Measurements from ENCODE around the gene SDK2.
A peak's percentile ranks its signal among the peaks of the same experiment; 100 is the strongest.
"Not testable (repeated sequence)": the region's sequence is repeated elsewhere in the genome, so short reads cannot be mapped to it uniquely, and the experiment has no call there.

SDK2 gene

DNA sequence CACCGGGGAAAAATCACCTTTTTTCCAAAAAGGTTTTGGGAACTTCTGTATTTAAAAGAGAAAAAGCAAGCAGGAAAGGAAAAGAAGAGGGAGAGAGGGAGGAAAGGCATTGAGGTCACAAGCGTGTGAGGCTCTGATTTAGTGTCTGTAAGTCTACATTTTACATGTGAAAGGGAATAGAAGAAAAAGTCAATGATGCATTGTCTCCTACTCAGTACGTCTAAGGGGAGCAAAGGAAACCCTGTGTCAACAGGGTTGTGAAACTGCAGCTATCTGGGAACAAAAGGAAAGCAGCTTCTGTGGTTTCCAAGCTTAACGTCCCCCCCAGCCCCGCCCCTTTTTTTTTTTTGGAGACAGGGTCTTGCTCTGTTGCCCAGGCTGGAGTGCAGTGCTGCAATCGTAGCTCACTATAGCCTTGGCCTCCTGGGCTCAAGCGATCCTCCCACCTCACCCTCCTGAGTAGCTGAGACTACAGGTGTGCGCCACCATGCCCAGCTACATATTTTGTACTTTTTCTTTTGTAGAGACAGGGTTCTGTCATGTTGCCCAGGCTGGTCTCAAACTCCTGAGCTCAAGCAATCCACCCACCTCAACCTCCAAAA lies 330.6 kb downstream of the SDK2 start:
- TF ChIP-seq CTCF (IDR thresholded peaks at IDR 0.05; ENCODE audit: low read depth, low read length) = no peak
- no peak for DNase-seq (ENCODE audit: low read depth, low spot score)
- in situ Hi-C loops (cut with HindIII; ENCODE audit: low sequenced_read_pairs) = no loop called here
- no peak overlapping the region for H3K4me3 ChIP-seq (ENCODE audit: low read depth, low read length)

DNA sequence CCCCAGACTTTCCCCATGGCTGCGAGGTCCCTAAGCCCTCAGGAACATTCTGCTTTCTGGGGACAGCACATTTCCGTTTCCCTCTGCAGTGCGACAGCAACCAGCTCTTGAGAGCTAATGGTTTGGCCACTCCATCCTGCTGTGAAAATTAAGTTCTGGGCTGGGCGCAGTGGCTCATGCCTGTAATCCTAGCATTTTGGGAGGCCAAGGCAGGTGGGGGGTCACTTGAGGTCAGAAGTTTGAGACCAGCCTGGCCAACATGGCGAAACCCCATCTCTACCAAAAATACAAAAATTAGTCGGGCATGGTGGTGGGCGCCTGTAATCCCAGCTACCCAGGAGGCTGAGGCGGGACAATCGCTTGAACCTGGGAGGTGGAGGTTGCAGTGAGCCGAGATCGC lies 331.4 kb downstream of the SDK2 start:
- DNase-seq (ENCODE audit: low read depth, low spot score); H3K4me3 ChIP-seq (ENCODE audit: low read depth, low read length); in situ Hi-C loops (cut with HindIII; ENCODE audit: low sequenced_read_pairs): not testable (repeated sequence)

GRCh38 chr17:73311781-73312641 lies 332.2 kb downstream of the SDK2 start, which contains the start of gene CDC42EP4:
Gene CDC42EP4 (minus strand): TSS chr17:73312001. CDS start chr17:73286500, 25,501 bp downstream.
- DNase-seq (ENCODE audit: low read depth, low spot score) = peak; percentile 96
- no peak for TF ChIP-seq CTCF (IDR thresholded peaks at IDR 0.05; ENCODE audit: low read depth, low read length)
- in situ Hi-C loops (cut with HindIII; ENCODE audit: low sequenced_read_pairs) = no loop called here
- peak within 1 kb of the TSS; percentile 96 for H3K4me3 ChIP-seq (ENCODE audit: low read depth, low read length)

- DNase-seq (ENCODE audit: low read depth, low spot score) = no peak
- H3K4me3 ChIP-seq (ENCODE audit: low read depth, low read length) = peak overlapping the region; percentile 96
- in situ Hi-C loops (cut with HindIII; ENCODE audit: low sequenced_read_pairs) = no loop called here
- TF ChIP-seq CTCF (IDR thresholded peaks at IDR 0.05; ENCODE audit: low read depth, low read length) = no peak
Measured at GRCh38 chr17:73311428-73311780, 332.8 kb downstream of the SDK2 start.

DNA sequence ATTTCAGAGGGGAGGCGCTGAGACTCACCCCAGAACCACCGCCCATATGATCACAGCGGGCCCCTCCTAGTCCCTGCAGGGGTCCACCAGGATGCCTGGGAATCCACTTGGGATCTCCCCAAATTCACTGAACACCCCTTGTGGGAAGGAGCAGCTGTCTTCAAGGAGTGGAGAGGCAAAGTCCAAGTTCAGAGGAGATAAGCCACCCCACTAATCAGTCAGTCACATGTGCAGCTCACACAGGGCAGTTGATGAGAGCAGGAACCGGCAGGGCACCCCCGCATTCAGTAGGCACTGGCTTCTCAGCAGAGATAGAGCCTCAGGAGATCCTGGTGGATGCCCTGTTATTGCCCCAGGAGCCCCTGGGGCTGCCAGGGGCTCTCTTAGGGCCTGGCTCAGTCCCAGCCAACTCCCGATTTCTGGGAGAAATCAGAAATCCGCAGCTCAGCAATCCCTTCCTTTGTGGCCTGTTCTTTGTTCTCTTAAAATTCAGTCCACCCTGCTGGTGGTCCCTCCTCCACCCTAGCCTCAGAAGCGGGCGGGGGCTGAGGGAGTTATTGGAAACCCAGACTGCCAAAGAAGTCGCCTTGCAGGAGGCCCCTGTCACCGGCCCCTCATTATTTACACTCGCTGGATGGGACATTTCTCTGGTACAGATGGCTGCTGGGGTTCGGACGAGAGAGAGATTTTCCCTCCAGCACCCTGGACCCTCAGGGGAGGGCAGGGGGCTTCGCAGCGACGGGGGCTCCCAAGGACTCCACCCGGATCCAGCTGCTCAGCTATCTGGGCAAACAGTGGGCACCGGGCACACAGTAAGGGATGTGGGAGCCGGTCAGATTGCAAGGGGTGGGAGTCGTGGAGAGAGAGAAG lies 334.3 kb downstream of the SDK2 start:
- TF ChIP-seq CTCF (IDR thresholded peaks at IDR 0.05; ENCODE audit: low read depth, low read length) = no peak
- in situ Hi-C loops (cut with HindIII; ENCODE audit: low sequenced_read_pairs) = no loop called here
- DNase-seq (ENCODE audit: low read depth, low spot score) = no peak
- H3K4me3 ChIP-seq (ENCODE audit: low read depth, low read length) = peak overlapping the region; percentile 96

DNA sequence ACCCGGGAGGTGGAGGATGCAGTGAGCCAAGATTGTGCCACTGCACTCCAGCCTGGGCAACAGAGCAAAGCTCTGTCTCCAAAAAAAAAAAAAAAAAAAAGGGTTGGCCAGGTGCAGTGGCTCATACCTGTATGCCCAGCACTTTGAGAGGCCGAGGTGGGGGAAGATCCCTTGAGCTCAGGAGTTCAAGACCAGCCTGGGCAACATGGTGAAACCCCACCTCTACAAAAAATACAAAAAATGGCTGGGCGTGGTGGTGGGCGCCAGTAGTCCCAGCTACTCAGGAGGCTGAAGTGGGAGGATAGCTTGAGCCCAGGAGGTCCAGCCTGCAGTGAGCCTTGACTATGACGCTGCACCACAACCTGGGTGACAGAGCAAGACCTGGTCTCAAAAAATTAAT lies 335.3 kb downstream of the SDK2 start:
- H3K4me3 ChIP-seq (ENCODE audit: low read depth, low read length); in situ Hi-C loops (cut with HindIII; ENCODE audit: low sequenced_read_pairs); DNase-seq (ENCODE audit: low read depth, low spot score): not testable (repeated sequence)

- H3K4me3 ChIP-seq (ENCODE audit: low read depth, low read length) = peak overlapping the region; percentile 14
- in situ Hi-C loops (cut with HindIII; ENCODE audit: low sequenced_read_pairs) = no loop called here
- DNase-seq (ENCODE audit: low read depth, low spot score) = peak; percentile 76
- TF ChIP-seq CTCF (IDR thresholded peaks at IDR 0.05; ENCODE audit: low read depth, low read length) = no peak
Measured at GRCh38 chr17:73308017-73308823, 336.0 kb downstream of the SDK2 start.

Measured in astrocyte of the spinal cord (primary cell).